Umbilical cord (tissue), 2 donors: ENCODE results near the gene ARHGEF35. TPM values are rescaled to one million over a fixed set of nuclear protein-coding genes. Genes with fewer than 3 reads are reported as not detected.
"Not testable (repeated sequence)": the region's sequence is repeated elsewhere in the genome, so short reads cannot be mapped to it uniquely, and the experiment has no call there.

ENCODE experiments used
- DNase-seq: peaks from one replicate; pipeline ENCODE4 v3.0.0-alpha.2; 2015; ENCODE audit warnings: low spot score
- total RNA-seq: library from RNA; depleted of rRNA; stranded (reverse); fragments of >200 nt; gene quantifications from one replicate; pipeline ENCODE4 v1.2.3, GENCODE V29; 2014; ENCODE audit warnings: low replicate concordance; ENCODE audit not compliant: insufficient read depth

The ARHGEF35 gene
- total RNA-seq: 1.9 TPM

GRCh38 chr7:144195212-144195872 is at the start of gene ARHGEF35:
Gene ARHGEF35 (minus strand): TSS chr7:144195833. CDS start chr7:144188383, 7,450 bp downstream.
- DNase-seq: not testable (repeated sequence)

GRCh38 chr7:144245372-144245771 is 49.7 kb upstream of the ARHGEF35 start:
- not testable (repeated sequence) for DNase-seq

GRCh38 chr7:144239365-144239764 is 43.7 kb upstream of the ARHGEF35 start, which contains the start of gene OR2A42:
Gene OR2A42 (minus strand): TSS chr7:144239605. CDS start chr7:144232843, 6,762 bp downstream.
- not testable (repeated sequence) for DNase-seq

- not testable (repeated sequence) for DNase-seq
These were observed 43.0 kb upstream of the ARHGEF35 start for GRCh38 chr7:144238530-144239082.

- not testable (repeated sequence) for DNase-seq
These were observed 37.4 kb upstream of the ARHGEF35 start for GRCh38 chr7:144233039-144233438.

GRCh38 chr7:144231027-144231426 is 35.4 kb upstream of the ARHGEF35 start:
- not testable (repeated sequence) for DNase-seq

GRCh38 chr7:144228810-144229209 is 33.2 kb upstream of the ARHGEF35 start:
- not testable (repeated sequence) for DNase-seq

- not testable (repeated sequence) for DNase-seq
These were observed 31.2 kb upstream of the ARHGEF35 start for GRCh38 chr7:144226866-144227265.

- DNase-seq: not testable (repeated sequence)
These were observed 28.0 kb upstream of the ARHGEF35 start for GRCh38 chr7:144223675-144224074.

GRCh38 chr7:144220531-144220930 is 24.9 kb upstream of the ARHGEF35 start:
- not testable (repeated sequence) for DNase-seq

- DNase-seq: not testable (repeated sequence)
These were observed 23.5 kb upstream of the ARHGEF35 start for GRCh38 chr7:144219149-144219548.

GRCh38 chr7:144218581-144218980 is 22.9 kb upstream of the ARHGEF35 start:
- DNase-seq: not testable (repeated sequence)

GRCh38 chr7:144217200-144217599 is 21.6 kb upstream of the ARHGEF35 start:
- DNase-seq: not testable (repeated sequence)

- DNase-seq: not testable (repeated sequence)
These were observed 9.7 kb upstream of the ARHGEF35 start for GRCh38 chr7:144205306-144205705.

- DNase-seq: not testable (repeated sequence)
These were observed 7.5 kb upstream of the ARHGEF35 start for GRCh38 chr7:144203086-144203485.

- DNase-seq: not testable (repeated sequence)
These were observed 6.3 kb upstream of the ARHGEF35 start for GRCh38 chr7:144201978-144202377.

- not testable (repeated sequence) for DNase-seq
These were observed 3.3 kb upstream of the ARHGEF35 start for GRCh38 chr7:144198934-144199333.

- not testable (repeated sequence) for DNase-seq
These were observed 1.2 kb downstream of the ARHGEF35 start for GRCh38 chr7:144194453-144194852.

GRCh38 chr7:144193782-144194181 is 1.9 kb downstream of the ARHGEF35 start:
- DNase-seq: not testable (repeated sequence)

- not testable (repeated sequence) for DNase-seq
These were observed 7.0 kb downstream of the ARHGEF35 start for GRCh38 chr7:144188578-144189171.

- not testable (repeated sequence) for DNase-seq
These were observed 7.8 kb downstream of the ARHGEF35 start for GRCh38 chr7:144187848-144188247.

GRCh38 chr7:144183166-144183565 is 12.5 kb downstream of the ARHGEF35 start, which contains the start of gene CTAGE4:
Gene CTAGE4 (plus strand): TSS chr7:144183466. CDS start chr7:144183504, 38 bp downstream.
- not testable (repeated sequence) for DNase-seq
